ENCODE results near the gene DDX24.
A peak's percentile ranks its signal among the peaks of the same experiment; 100 is the strongest.

Gene DDX24

GRCh38 chr14:94010625-94011024 is 70.4 kb downstream of the DDX24 start:
- no peak for DNase-seq (ENCODE audit: low read depth, low spot score)

- DNase-seq (ENCODE audit: low read depth, low spot score): no peak
These were observed 71.2 kb downstream of the DDX24 start for GRCh38 chr14:94009767-94010166.

- no peak for DNase-seq (ENCODE audit: low read depth, low spot score)
These were observed 72.8 kb downstream of the DDX24 start for GRCh38 chr14:94008234-94008633.

GRCh38 chr14:94005324-94006073 is 75.5 kb downstream of the DDX24 start:
- no peak for DNase-seq (ENCODE audit: low read depth, low spot score)

GRCh38 chr14:94004015-94004414 is 77.0 kb downstream of the DDX24 start:
- DNase-seq (ENCODE audit: low read depth, low spot score): no peak

- DNase-seq (ENCODE audit: low read depth, low spot score): no peak
These were observed 77.6 kb downstream of the DDX24 start for GRCh38 chr14:94003397-94003796.

- DNase-seq (ENCODE audit: low read depth, low spot score): peak; percentile 42
These were observed 79.3 kb downstream of the DDX24 start for GRCh38 chr14:94001501-94002396.

- DNase-seq (ENCODE audit: low read depth, low spot score): no peak
These were observed 80.0 kb downstream of the DDX24 start for GRCh38 chr14:94001016-94001415.

- no peak for DNase-seq (ENCODE audit: low read depth, low spot score)
These were observed 80.7 kb downstream of the DDX24 start for GRCh38 chr14:94000267-94000666.

- no peak for DNase-seq (ENCODE audit: low read depth, low spot score)
These were observed 81.4 kb downstream of the DDX24 start for GRCh38 chr14:93999573-93999972.

- no peak for DNase-seq (ENCODE audit: low read depth, low spot score)
These were observed 82.1 kb downstream of the DDX24 start for GRCh38 chr14:93998871-93999403.
